GM21367 (cell line): ENCODE data around the gene RAB11B.
"Not testable (repeated sequence)": the region's sequence is repeated elsewhere in the genome, so short reads cannot be mapped to it uniquely, and the experiment has no call there.

Experiments used
- ATAC-seq: cut with Tn5 transposase; IDR thresholded peaks from one replicate; pipeline ENCODE4 v1.9.1; 2021; ENCODE audit not compliant: unreplicated experiment

The RAB11B gene

GRCh38 chr19:8393192-8393870, 3.2 kb downstream of the RAB11B start:
- ATAC-seq: no peak

GRCh38 chr19:8393871-8394250, 3.7 kb downstream of the RAB11B start:
- ATAC-seq: no peak

DNA sequence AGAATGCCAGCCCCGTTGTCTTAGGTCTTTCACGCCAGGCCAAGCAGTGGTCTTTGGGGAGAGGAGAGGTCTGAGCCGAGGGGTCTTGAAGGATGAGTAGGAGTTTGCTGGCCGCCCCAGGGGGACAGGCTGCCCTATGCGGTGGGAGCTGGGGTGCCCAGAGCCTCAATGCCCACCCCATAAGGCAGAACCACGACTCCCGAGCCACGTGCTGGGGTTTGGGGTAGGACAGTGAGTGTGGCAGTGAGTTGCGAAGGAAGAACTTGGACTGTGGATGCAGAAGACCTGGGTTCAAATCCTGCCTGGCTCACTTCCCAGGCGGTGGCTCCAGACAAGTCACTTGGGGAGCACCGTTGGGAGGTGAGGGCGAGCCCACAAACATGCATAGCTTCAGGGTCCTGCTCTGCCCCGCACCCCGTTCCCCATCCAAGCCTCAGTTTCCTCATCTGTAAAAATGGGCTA, 5.5 kb downstream of the RAB11B start:
- ATAC-seq: no peak

GRCh38 chr19:8396185-8396562, 6.0 kb downstream of the RAB11B start:
- no peak for ATAC-seq

- ATAC-seq: no peak
These were observed 6.5 kb downstream of the RAB11B start for GRCh38 chr19:8396563-8397203.

- ATAC-seq: no peak
These were observed 7.1 kb downstream of the RAB11B start for GRCh38 chr19:8397271-8397670.

DNA sequence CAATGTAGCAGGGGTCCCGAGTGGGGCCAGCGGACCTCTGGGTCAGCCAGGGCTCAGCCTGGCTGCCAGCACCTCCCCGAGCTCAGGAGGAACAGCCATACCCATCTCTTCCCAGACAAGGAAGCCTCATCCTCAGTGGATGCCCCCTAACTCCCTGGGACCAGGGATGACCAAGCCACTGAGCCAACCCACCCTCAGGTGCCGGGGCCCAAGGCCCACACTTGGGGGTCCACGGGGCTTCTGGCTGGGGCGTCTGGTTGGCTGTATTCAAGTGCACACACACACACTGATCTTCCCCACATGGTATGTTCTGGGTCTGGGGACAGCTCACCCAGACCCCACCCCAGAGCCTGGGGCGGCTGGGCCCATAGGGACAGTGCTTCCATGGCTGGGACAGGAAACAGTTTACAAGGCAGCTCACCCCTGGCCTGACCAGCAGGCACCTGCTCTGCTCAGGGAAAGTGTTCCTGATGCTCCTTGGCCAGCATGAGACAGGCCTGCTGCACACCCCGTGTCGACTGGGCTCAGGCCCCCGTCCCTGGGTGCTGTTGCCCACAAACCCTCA, 7.7 kb downstream of the RAB11B start:
- ATAC-seq: no peak

GRCh38 chr19:8398311-8398771, 8.2 kb downstream of the RAB11B start:
- ATAC-seq: no peak

- ATAC-seq: no peak
These were observed 9.6 kb downstream of the RAB11B start for GRCh38 chr19:8399681-8400188.

DNA sequence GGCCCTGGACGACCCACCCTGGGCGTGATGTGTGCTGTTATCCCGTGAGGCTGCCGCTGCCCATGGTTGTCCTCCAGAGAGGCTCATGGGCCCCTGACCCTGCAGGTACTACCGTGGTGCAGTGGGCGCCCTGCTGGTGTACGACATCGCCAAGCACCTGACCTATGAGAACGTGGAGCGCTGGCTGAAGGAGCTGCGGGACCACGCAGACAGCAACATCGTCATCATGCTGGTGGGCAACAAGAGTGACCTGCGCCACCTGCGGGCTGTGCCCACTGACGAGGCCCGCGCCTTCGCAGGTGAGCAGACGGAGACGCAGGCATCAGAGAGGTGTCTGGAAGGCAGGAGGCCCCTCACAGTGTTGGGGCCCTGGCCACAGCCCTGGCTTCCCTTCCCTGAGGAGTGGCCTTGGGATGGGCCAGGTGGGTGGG, 11.8 kb downstream of the RAB11B start:
- ATAC-seq: no peak

DNA sequence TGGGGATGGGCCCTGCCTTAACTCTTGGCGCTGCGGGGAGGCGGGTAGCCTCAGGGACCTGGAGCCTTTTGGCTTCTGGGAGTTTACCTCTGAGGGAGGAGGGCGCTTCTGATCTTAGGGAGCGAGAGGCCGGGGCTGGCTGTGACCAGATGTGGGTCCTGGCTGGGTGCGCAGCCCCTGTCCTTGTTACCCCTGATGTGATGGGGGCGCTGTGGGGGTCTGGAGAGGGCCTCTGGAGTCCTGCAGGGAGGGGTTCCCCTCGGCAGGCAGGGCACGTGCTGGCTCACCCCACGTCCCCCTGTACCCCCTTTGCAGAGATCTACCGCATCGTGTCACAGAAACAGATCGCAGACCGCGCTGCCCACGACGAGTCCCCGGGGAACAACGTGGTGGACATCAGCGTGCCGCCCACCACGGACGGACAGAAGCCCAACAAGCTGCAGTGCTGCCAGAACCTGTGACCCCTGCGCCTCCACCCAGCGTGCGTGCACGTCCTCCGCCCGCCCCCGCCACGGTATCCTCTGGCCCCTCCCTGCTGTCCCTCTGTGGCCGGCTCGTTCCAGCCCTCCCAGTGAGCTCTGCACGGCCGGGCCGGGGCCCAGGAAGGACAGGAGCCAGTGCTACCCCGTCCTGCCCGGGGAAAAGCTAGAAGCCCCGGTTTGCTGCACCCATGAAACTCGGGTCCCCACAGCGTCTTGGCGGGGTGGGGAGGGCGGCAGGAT, 13.1 kb downstream of the RAB11B start:
- no peak for ATAC-seq

DNA sequence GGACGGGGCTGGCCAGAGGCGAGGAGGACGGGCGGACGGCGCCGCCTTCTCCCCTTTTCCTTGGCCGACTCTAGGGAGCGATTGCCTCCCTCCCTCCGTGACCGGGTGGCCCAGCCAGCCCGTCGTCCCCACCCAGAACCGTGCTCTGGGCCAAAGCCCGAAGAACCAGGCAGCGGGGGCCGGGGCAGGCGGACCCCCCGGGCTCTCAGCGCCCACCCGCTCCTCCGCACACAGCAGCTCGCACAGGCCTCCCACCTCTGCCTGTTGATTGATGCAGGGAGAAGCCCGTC, 13.6 kb downstream of the RAB11B start:
- ATAC-seq: no peak

DNA sequence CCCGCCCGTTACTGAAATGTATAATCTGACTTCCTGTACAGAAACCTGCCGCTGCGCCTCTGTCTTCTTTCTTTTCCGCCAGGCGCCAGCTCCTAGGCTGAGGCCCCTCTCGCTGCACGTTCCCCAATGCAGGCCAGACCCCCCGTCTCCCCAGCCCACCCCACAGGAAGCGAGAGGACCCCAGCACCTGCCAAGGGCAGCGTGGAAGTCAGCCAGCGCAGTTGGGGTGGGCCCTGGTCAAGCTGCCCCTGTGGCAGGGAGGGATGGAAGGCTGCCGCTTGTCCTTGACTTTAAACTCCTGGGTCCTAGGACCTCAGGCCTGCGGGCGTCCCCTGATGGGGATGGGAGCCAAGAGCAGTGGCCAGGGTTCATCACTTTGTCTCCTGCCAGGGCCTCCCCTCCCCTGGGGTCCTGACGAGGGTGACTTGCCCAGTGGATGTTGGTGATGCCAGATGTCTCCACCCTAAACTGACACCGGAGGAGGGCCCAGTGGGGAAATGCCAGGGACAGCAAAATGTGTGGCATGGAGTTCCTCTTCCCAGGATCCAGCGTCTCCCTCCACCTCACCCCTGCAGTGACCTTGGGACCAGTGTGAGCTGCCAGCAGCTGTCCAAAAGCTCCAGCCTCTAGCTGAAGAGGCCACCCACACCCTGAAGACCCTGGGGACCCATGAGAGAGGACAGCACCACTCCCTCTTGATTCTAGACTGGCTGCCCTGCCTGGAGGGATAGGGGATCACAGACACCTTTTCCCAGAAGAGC, 14.4 kb downstream of the RAB11B start:
- no peak for ATAC-seq

GRCh38 chr19:8410718-8411117, 20.6 kb downstream of the RAB11B start:
- not testable (repeated sequence) for ATAC-seq

DNA sequence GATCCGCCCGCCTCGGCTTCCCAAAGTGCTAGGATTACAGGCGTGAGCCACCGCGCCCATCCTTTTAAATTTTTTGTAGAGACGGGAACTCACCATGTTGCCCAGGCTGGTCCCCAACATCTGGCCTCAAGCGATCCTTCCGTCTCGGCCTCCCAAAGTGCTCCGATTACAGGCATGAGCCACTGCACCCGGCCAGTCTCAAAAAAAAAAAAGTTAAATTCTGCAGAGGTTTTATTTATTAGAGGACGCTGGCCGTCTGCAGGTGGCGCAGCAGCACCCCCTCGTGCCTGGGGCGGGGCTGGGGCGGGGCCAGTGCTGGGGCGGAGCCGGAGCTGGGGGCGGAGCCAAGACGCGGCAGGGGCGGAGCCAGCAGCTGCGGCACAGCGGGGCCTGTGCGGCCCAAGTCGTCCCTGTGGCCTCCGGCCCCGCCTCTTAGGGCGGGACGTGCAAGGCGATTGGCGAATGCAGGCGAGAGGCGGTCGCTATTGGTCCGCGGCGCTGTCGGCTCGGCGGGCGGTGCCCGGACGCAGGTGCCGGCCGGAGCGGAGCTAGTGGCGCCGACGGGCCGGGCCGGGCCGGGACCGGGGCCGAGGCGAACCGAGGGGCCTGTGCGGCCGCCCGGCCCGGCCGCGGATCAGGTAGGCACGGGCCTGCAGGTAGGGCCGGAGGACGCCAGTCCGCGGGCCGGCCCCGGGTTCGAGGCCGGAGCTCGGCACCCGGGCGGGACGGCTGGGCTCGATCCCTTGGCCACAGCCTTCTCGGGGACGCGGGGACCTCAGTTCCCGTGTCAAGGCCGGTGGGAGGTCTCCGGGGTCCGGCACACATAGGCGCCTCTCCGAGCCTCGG, 22.8 kb downstream of the RAB11B start, which contains the start of gene MARCHF2:
Gene MARCHF2 (plus strand): TSS at position 523 of the 846 bp plus-strand sequence. CDS start 8,536 bp downstream, outside the sequence.
- ATAC-seq: peak; percentile 97

DNA sequence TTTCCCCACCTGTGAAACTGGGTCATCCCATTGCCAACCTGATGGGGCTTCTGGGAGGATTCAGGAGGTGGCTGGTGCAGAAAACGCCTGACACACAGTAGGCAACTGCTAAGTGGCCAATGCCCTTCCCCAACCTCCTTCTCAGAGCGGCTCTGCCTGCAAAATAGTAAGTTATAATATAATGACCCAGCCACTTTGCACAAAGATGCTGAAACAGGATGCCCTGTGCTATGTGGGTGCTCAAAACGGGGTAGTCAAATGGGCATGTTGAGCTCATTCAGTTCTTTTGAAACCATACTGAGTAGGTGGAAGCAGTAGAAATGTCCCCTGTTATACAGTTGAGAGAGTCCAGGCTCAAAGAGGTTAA, 23.5 kb downstream of the RAB11B start:
- ATAC-seq: no peak

DNA sequence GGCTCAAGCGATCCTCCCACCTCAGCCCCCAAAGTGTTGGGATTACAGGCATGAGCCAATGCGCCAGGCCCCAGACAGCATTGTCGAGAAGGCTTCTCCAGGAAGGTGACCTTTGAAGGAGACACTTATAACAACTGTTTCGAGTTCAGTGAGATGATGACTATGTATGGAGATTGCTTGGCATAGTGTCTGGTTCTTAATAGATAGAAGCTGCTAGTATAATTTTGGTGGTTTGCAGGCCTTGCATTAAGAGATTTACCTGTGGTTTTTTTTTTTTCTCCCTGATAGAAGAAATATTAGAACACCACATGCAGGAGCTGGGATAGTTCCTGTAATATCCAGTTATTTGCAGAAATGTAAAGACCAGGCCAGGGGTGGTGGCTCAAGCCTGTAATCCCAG, 26.6 kb downstream of the RAB11B start:
- ATAC-seq: no peak

DNA sequence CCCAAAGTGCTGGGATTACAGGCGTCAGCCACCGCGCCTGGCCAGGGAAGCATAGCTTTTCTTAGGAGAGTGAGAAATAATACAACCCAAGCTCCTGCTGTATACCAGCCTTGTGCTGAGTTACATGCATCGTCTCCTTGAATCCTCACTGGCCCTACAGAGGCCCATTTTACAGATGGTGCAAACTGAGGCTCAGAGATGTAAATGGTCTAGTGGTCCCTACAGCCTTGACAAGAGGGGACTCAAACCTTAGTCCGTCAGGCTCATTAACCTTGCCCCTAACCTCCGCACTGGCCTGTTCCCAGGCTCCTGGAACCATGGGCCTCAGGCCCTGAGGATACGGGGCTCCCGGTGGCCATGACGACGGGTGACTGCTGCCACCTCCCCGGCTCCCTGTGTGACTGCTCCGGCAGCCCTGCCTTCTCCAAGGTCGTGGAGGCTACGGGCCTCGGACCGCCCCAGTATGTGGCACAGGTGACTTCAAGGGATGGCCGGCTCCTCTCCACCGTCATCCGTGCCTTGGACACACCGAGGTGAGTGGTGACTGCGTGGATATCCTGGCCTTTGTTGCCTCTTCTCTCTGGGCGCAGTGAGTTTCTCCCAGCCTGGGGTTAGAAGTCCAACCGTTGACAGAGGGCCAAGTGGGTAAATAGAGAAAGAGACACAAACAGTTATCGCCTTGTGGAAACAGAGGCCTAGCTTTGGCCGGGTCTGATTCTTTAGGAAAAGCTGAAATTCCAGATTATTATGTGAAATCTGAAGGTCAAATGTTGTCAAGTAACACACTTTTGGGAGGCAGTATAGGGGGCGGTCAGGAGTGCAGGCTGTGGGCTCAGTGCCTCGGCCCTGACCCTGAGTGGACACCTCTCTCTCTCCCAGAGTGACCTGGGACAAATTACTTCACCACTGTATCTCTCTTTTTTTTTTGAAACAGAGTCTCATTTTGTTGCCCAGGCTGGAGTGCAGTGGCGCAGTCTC, 31.6 kb downstream of the RAB11B start:
- ATAC-seq: no peak

- ATAC-seq: no peak
These were observed 33.7 kb downstream of the RAB11B start for GRCh38 chr19:8423817-8424223.
